LHCN-M2 (cell line): ENCODE measurements around the gene ADGB. TPM values are rescaled to one million over a fixed set of nuclear protein-coding genes. Genes with fewer than 3 reads are reported as not detected.
"Not testable (repeated sequence)": the region's sequence is repeated elsewhere in the genome, so short reads cannot be mapped to it uniquely, and the experiment has no call there.

Source experiments
- DNase-seq: peaks from one replicate; pipeline ENCODE4 v3.0.0-alpha.2; 2012; ENCODE audit warnings: low read depth
- total RNA-seq: library from RNA; depleted of rRNA; stranded (reverse); fragments of >200 nt; gene quantifications from 2 replicates; pipeline ENCODE4 v1.2.3, GENCODE V29; 2014

ADGB gene
- total RNA-seq, 1 experiment from 2014 or later: not detected

DNA sequence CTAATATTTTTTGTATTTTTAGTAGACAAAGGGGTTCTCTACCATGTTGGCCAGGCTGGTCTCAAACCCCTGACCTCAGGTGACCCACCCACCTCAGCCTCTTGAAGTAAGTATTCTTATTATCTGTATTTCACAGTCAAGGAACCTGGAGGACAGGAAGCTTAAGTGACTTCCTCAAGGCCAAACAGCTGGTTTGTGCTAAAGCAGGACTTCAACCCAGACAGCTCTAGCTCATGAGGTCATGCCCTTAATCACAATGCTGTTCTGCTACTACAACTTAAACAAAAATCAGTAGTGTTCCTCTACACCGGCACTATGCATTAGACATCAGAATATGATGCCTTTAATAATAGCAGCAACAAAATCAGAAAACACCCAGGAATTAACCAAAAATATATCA, 168.9 kb downstream of the ADGB start:
- no peak for DNase-seq

DNA sequence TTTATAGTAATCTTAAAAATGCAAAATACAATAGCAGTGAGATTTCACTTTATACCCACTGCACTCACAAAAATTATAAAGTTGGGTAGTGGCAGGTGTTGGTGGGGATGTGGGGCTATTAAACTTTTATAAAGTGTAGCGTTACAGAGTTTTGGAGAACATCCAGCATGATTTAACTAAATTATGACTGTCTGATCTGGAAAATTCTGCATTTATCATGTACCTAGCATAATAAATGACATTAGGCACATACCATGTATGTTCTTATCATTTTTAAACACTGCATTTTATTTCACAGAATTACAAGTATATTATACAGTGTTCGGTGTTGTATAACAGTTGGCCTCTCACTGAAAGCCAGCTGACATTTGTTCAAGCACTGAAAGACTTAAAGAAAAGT, 169.9 kb downstream of the ADGB start:
- DNase-seq: no peak

DNA sequence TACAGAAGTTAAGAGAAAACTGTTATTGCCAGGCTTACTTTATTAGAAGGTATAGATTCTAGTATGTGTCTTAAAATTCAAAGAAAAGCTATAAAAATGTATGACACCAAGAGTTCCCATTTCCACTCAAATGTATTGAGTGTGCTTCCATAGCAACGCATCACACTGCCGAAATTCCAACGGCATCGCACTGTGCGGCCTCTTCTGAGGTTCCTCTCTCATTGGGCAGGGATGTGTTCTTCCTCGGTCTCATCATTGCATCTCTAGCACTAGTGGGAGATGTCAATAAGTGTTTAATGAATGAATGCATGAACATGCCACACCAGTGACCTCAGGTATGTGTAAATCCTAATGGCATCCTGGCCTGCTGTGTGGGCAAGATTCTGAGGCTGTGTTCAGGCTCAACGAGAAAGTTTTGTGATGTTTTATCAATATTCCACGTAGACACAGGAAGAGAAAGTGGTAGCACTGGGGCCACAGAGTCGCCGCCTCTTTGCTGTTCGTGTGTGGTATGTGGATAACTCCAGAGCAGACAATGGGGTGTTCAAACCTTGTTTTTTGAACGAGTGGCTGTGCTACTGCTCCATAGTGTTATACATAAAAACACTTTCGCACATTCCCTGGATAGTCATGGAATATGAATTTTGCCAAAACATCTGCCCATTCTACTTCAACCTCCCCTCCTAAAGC, 171.6 kb downstream of the ADGB start:
- no peak for DNase-seq

DNA sequence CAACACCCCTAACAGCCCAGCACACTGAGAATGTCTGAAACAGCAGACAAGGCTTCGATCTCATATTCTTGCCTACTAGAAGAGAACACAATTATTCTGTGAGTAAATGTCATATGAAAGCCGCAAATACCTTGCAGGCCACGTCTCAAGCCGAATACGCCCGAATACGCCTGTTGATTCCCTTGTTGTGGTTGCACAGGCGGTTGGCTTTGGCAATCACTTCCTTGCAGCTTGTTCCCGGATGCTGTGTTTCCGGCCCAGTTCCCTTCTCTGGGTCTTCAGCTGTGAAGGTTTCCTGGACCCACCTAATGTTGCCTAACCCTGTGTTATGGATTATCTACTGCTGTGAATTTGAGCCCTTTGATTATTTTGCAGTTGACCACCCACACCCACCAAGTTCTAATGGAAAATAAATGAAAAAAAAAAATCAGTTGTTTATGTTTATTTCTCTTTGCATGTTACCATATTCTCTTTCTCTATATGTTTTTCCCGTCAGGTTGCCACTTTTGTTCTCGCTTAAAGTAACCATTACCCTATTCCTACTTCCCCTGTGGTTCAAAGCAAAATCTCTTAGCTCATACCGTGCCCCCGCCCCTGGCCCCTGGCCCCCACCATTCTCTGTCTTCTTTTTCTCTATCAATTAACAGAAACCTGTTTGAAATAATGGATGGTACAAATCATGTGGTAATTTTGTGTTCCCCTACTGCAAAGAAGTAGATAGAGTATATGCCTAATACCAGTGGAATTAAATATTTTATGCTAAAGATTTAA, 172.4 kb downstream of the ADGB start:
- DNase-seq: no peak

DNA sequence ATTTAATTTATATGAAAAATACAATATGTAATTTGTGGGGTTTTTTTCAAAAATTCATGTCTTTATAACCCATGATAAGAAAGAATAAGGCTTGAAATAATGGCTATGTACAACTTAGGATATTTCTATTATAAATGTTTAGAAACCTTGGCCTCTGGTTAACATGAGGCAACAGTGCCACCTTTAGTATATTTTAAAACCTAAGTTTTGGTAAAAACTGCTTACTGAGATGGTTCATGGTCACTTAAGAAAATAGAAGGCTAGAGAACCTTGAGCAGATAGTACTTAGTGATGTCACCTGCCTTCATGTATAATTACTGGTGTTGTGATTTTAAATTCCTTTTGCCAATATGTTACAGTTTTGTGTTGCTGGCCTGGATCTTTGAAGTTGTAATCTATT, 176.4 kb downstream of the ADGB start:
- peak; percentile 19 for DNase-seq

DNA sequence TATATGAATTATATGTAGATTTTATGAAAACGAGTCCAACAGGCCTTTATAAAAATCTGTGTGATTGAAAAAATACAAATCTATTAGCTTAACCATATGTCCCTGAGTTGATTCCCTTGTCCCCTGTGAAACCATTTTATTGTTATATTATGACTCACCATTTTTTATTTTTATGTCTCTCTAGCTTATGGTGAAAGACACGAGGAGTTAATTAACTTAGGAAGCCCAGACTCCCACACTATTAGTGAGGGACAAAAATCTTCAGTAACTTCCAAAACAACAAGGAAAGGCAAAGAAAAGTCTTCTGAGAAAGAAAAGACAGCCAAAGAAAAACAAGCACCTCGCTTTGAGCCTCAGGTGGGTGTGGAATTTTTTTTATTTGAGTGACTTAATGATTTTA, 183.1 kb downstream of the ADGB start:
- DNase-seq: no peak

DNA sequence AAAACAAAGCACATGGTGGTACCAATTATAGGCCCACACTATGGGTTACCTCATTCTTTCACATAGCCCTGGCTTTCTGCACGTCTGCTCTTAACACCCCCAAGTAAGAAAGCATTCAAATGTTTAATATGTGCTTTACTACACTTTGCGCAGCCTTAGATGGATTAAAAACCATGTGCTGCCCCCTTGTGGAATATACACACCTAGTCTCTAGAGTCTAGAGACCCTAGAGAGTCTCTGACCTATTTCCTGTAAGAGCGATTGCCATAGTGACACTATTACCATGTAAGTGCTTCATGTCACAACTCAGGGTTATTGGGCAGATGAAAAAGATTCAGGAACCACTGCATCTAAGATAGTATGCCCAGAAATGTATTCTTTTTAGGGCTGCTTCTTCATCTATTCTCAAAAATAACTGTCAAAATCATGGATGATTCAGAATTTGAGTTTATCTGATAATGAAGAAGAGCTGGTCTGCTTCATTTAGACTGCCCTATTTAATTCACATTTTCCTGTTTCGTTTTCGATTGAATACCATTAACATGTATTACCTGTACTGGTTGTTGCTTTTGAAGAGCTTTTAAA, 186.3 kb downstream of the ADGB start:
- peak; percentile 54 for DNase-seq

DNA sequence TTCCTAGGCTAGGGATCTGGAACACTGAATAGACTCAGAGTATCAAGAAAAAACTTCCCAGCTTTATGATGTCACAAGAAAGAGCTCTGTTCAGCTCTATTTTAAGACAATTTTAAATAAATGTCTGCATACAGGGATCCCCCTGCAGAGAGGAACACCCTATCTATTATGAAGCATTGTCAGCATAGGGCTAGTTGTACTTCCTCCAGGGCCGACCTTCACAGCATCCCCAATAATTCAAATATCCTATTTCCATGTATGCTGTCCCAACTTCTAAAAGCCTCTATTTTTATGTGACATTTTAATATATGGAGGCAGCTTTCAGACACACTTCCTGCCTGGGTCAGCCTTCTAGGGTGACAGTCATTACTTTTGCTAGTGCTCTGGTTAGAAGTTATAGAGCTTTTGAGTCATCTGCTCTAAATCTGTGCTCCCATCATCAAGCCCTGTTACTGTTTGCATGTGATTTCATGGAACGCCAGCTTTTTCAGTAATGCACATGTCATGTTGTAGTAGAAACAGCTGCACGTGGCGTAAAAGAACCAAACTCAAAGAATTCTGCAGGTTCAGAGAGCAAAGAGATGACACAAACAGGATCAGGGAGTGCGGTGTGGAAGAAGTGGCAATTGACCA, 189.2 kb downstream of the ADGB start:
- DNase-seq: peak; percentile 17

DNA sequence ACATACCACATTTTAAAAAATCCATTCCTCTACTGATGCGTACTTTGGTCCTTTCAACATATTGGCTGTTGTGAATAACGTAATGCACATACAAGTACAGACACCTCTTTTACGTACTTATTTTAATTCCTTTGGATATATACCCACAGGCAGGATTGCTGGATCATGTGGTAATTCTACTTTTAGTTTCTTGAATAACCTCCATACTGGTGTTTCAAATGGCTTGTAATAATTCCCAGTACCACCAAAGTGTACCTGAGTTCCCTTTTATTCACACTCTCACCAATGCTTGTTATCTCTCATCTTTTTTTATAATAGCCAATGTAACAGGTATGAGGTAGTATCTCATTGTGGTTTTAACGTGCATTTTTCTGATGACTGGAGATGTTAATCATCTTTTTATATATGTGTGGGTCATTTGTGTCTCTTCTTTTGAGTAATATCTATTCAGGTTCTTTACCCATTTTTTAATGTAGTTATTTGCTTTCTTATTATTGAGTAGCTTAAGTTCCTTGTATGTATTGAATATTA, 191.9 kb downstream of the ADGB start:
- DNase-seq: no peak

DNA sequence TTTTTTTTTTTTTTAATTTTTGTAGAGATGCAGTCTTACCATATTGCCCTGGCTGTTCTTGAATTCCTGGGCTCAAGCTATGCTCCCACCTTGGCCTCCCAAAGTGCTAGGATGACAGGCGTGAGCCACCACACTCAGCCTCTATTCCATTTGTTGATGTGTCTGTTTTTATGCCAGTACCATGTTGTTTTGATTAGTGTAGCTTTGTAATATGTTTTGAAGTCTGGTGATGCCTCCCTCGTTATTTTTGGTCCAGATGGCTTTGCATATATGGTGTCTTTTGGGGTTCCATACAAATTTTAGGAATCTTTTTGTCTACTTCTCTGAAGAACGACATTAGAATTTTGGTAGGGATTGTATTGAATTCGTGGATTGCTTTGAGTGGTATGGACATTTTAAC, 193.2 kb downstream of the ADGB start:
- no peak for DNase-seq

DNA sequence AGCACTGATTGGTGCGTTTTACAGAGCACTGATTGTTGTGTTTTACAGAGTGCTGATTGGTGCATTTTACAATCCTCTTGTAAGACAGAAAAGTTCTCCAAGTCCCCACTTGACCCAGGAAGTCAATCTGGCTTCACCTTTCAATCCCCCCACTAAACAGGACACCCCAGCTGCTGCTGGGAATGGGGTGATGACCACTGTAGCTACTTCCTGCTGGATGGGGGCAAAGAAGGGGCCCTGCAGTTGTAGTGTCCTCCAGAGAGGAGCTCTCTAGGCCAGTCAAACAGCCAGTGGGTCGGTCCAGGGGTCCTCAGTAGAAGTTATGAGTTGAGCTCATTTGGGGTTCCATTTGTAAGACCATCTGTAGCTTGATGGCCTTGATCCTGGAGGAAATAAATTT, 194.4 kb downstream of the ADGB start:
- DNase-seq: not testable (repeated sequence)

DNA sequence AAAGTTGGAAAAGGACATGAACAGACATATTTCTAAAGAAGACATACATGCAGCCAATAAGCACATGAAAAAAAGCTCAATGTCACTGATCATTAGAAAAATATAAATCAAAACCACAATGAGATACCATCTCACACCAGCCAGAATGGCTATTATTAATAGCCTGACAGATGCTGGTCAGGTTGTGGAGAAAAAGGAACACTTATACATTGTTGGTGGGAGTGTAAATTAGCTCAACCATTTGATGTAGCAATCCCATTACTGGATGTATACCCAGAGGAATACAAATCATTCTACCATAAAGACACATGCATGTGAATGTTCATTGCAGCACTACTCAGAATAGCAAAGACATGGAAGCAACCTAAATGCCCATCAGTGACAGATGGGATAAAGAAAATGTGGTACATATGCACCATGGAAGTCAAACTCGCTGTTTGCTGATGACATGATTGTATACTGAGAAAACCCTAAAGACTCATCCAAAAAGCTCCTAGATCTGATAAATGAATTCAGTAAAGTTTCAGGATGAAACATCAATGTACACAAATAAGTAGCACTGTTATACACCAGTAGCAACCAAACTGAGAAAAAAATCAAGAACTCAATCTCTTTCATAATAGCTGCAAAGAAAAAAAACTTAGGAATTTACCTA, 196.8 kb downstream of the ADGB start:
- no peak for DNase-seq

DNA sequence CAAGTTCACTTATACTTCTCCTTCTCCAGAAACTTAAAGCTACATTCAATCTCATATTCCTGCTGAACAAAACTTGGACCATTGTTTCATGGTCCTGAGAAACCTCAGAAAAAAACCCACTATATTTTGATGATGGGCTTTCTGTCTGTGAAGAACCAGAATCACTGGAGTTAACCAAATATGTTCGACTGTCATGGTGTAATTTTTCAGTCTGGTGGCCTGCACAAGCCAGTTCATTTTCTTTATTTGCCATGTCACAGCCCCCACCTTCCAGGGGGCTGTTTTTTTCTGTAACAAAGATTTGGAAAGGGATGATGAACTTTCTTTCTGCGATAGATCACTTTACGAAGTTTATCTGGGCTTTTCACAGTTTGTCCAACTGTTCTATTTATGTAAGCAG, 204.4 kb downstream of the ADGB start:
- not testable (repeated sequence) for DNase-seq

DNA sequence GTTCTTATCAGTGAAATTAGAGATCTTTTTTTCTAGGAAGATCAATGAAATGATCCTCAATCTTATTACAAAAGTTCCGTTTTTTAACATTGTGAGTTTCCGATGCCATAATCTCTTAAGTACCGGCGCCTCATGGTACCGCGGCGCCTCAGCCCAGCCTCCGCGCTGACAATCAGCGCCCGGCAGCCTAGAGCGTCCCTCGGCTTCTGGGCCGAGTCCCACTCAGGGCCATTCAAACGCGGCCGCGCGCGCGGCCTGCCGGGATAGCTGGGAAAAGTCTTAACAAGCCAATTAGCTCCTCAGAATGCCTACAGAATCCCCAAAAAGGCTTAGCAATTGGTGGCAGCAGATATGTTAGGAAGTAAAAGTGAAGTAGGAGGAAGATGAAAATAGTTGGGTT, 204.8 kb downstream of the ADGB start:
- DNase-seq: peak; percentile 36

DNA sequence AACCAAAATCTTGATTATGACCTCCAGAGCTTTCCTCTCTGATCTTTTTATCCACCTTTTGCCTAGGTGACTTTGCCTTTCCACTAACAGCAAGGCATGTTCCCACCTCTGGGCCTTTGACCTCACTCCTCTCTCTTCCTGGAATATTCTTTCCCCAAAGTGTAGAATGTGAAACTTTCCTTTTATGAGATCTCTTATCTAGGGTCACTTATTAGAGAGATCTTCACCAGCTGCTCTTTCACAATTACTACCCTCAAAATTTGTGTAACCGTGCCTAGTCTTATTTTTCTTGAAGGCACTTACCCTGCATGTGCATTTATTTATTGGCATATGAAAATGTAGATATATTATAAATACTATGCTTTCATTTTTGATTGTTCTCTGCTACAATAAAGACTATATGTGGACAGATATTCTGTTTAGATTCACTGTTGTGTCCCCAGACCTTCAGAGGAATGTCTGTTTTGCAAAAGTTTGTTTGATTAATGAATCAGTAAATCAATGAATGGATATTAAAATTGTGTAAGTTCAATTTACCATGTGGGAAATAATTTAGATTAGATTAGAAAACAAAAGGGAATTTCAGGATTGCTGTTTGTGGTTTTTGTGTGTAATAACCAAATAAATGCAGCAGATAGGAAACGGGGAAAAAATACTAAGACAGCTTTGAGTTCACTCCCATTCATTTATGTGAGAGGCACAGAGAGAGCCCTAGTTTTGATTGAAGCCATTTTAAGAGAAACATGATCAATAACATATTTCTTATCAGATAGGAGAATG, 207.0 kb downstream of the ADGB start:
- DNase-seq: no peak

DNA sequence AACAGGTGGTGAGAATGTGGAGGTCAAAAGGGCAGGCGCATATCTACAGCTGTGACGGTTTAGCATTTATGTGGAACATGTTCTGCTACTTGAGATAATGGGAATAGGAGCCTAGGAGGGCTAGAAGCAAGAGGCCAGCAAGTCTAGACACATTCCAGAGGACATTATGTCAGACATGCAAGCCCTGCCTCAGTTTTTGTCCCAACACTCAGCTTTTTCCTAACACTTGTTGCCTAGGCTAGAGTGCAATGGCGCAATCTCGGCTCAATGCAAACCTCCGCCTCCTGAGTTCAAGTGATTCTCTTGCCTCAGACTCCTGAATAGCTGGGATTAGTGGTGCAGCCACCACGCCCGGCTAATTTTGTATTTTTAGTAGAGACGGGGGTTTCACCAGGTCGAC, 210.2 kb downstream of the ADGB start:
- not testable (repeated sequence) for DNase-seq

DNA sequence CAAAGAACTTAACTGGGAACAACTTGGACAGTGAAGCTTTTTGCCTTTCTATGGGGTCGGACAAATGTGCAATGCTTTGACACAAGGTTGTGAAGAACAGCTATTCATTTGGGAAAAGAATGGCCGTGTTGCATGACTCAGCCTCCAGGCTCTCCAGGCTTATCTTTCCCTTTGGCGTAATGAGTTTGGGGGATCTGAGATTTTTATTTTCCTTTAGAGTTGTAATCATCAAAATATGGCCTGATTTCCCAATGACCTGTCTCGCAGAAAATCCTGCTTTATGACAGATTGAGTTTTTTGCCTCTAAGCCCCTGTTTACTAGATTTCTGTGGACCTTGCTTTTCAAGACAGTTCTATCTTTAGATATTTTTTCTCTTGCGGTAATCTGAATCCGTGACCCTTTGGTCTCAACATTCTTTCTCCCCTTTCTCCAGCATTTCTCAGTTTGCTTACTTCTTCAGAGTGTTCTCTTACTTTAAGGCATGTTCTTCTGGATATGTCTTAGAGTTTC, 214.1 kb downstream of the ADGB start:
- peak; percentile 35 for DNase-seq

DNA sequence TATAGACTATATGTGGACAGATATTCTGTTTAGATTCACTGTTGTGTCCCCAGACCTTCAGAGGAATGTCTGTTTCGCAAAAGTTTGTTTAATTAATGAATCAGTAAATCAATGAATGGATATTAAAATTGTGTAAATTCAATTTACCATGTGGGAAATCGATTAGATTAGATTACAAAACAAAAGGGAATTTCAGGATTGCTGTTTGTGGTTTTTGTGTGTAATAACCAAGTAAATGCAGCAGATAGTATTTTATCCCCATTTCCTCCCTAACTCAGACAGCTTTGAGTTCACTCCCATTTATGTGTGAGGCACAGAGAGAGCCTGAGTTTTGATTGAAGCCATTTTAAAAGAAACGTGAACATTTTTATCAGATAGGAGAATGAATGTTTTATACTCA, 214.8 kb downstream of the ADGB start:
- DNase-seq: peak; percentile 13

DNA sequence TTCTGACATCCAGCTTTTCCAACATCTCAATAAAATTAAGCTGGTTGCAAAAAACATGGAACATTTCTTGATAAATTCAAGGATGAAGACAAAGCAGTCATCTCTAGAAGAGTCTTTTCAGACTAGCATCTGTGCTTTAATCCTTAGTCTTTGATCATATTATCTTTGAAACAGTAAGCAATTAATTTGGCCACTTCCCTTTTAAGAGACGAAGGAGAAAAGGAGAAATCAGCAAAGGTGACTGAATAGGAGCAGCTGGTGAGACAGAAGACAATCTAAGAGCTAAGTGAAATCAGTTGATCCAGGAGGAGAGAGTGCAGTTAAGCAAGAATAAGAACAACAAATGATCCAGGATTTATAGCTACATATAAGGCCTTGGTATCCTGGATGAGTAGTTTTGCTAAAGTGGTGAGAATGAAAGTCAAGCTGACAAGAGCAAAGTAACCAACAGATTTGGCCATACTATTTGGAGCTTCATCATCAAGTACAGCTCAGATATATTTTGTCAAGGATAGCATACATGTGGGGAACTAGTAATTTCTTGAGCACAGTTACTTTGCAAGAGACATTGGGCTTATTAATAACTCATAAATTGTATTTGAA, 215.5 kb downstream of the ADGB start:
- peak; percentile 15 for DNase-seq
